Measurements from ENCODE around the gene TMEM74B. TPM values are rescaled to one million over a fixed set of nuclear protein-coding genes. Genes with fewer than 3 reads are reported as not detected.

TMEM74B gene
- total RNA-seq, 1 experiment from 2014 or later: 4.9 TPM

DNA sequence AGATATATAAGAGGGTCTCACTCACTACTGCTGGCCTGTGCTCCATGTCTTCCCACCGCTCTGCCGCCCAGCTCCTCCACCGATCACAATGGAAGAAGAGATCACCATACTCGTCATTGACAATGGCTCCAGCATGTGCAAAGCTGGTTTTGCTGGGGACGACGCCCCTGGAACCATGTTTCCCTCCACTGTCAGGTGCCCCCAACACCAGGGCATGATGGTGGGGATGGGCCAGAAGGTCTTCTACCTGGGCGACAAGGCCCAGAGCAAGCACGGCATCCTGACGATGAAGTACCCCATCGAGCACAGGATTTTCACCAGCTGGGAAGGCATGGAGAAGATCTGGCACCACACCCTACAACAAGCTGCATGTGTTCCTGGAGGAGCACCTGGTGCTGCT is 24.3 kb downstream of the TMEM74B start:
- Mint-ChIP-seq H3K27me3 (ENCODE audit: low read depth) (no peaks in the 10 kb centered on the region), H3K9me3 (no peaks in the 10 kb centered on the region), H3K4me3 (no peak overlapping the region), H3K27ac (no peak overlapping the region), H3K4me1 (no peaks in the 10 kb centered on the region), H3K36me3 (ENCODE audit: insufficient read depth in 1 of 3, low read depth in 3 of 3) (peaks cover 15 to 57% (median 47%) of the 10 kb centered on the region in 3 experiments; a peak in 6 of 7 replicates)
- Histone ChIP-seq H2AFZ (ENCODE audit: low read length) (no peak overlapping the region), H2BK12ac (ENCODE audit: insufficient read length, low read depth, low read length) (no peak overlapping the region), H3K27ac (ENCODE audit: insufficient read length, low read depth, low read length) (no peak overlapping the region), H3T11ph (ENCODE audit: low read length) (no peak overlapping the region), H3K79me1 (ENCODE audit: insufficient read depth, low read depth, low read length, poor library complexity, severe bottlenecking) (no peaks in the 10 kb centered on the region), H3K79me2 (ENCODE audit: insufficient read depth, low read length) (no peaks in the 10 kb centered on the region; the same call in 1 of the 2 replicates), H3K56ac (ENCODE audit: insufficient read length, low read depth, low read length) (no peak overlapping the region), H4K20me1 (ENCODE audit: control insufficient read depth, insufficient read depth, insufficient read length) (no peaks in the 10 kb centered on the region), H2BK120ac (ENCODE audit: low read depth, low read length, poor library complexity, severe bottlenecking) (no peak overlapping the region), H2BK20ac (ENCODE audit: low read depth, low read length, poor library complexity, severe bottlenecking) (no peak overlapping the region), H2BK15ac (ENCODE audit: low read depth, low read length) (no peak overlapping the region), H3K23me2 (ENCODE audit: insufficient read length, low read depth, low read length, poor library complexity, severe bottlenecking) (no peaks in the 10 kb centered on the region), H4K8ac (replicated peaks; ENCODE audit: insufficient read length, low read depth, low read length) (no peak overlapping the region), H4K5ac (ENCODE audit: insufficient read length, low read depth, low read length) (no peak overlapping the region), H3K27me3 (ENCODE audit: insufficient read depth, low read length) (no peaks in the 10 kb centered on the region; the same call in 1 of the 2 replicates), H3K4me2 (ENCODE audit: insufficient read depth, insufficient read length, low read length) (no peak overlapping the region), H3K23ac (ENCODE audit: insufficient read length, low read depth, low read length) (no peak overlapping the region), H2AK5ac (ENCODE audit: insufficient read length, low read length) (no peak overlapping the region), H3K14ac (ENCODE audit: insufficient read depth, low read length) (no peak overlapping the region), H4K91ac (ENCODE audit: insufficient read length, low read depth, low read length) (no peak overlapping the region), H2BK5ac (ENCODE audit: insufficient read length, low read length) (no peak overlapping the region), H3K4me1 (ENCODE audit: insufficient read depth, low read length) (no peaks in the 10 kb centered on the region), H3K18ac (ENCODE audit: insufficient read length, low read depth, low read length) (no peak overlapping the region), H3K9me3 (ENCODE audit: control insufficient read depth, low read depth, low read length) (no peaks in the 10 kb centered on the region), H3K9ac (ENCODE audit: extremely low read depth, insufficient read length, low read length) (no peak overlapping the region), H3K4ac (ENCODE audit: low read depth, low read length) (no peak overlapping the region)
- TF ChIP-seq, protein P1, sequence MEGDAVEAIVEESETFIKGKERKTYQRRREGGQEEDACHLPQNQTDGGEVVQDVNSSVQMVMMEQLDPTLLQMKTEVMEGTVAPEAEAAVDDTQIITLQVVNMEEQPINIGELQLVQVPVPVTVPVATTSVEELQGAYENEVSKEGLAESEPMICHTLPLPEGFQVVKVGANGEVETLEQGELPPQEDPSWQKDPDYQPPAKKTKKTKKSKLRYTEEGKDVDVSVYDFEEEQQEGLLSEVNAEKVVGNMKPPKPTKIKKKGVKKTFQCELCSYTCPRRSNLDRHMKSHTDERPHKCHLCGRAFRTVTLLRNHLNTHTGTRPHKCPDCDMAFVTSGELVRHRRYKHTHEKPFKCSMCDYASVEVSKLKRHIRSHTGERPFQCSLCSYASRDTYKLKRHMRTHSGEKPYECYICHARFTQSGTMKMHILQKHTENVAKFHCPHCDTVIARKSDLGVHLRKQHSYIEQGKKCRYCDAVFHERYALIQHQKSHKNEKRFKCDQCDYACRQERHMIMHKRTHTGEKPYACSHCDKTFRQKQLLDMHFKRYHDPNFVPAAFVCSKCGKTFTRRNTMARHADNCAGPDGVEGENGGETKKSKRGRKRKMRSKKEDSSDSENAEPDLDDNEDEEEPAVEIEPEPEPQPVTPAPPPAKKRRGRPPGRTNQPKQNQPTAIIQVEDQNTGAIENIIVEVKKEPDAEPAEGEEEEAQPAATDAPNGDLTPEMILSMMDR (conservative IDR thresholded peaks at IDR 0.05): no peak
- DNase-seq: no peak
- WGBS (ENCODE audit: extremely low coverage, insufficient read length, low lambda C conversion rate): no CpG with 5 or more reads among the region's 10 CpGs

Measured in H9 (cell line).